Transverse colon (tissue), 4 donors: Measurements from ENCODE around the gene WBP1L.

ENCODE experiments used
- POLR2A ChIP-seq: fragments of 450-650 bp; IDR thresholded peaks from one replicate; pipeline ENCODE4 v1.6.1; 2016; ENCODE audit warnings: antibody characterized with exemption, mild to moderate bottlenecking, moderate library complexity
- POLR2AphosphoS5 ChIP-seq, 3 donors: sonication (generic); formaldehyde crosslinking; IDR thresholded peaks; one replicate each; pipeline ENCODE4 v1.6.1; 2016; ENCODE audit warnings: antibody characterized with exemption in 3 of 3
- TF ChIP-seq, protein P1 (sequence below), 5 experiments: fragments of 200-600 bp in 3 of 5; fragments of 450-650 bp in 2 of 5; sonication (generic) in 3 of 5; IDR thresholded peaks; 1 replicate in 2 of 5; 2 replicates in 3 of 5; pipeline ENCODE4 v1.5.1; 2016 to 2017; ENCODE audit warnings: antibody characterized with exemption in 5 of 5, inconsistent platforms in 3 of 5, mild to moderate bottlenecking in 2 of 5, moderate library complexity in 1 of 5

DNA sequence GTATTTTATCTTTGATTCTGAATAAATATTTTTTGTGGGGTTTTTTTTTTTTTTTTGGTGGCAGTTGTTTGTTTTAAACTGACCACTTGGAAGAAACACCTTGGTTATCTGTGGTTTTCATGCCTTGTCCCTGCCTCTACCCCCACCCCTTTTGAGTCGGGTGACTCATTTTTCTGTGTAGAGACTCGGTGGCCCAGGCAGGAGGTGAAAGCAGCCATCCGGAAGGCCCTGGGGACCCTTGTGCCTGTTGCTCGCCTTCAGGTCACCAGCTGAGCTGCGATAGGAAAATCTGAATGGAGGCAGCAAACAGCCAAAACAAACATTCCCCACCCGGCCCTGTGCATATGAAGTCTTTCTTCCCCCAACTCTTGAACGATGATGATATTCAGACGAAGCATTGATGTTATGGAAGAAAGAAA, 70.7 kb downstream of the WBP1L start:
- no peak for TF ChIP-seq POLR2A
- TF ChIP-seq, protein P1, sequence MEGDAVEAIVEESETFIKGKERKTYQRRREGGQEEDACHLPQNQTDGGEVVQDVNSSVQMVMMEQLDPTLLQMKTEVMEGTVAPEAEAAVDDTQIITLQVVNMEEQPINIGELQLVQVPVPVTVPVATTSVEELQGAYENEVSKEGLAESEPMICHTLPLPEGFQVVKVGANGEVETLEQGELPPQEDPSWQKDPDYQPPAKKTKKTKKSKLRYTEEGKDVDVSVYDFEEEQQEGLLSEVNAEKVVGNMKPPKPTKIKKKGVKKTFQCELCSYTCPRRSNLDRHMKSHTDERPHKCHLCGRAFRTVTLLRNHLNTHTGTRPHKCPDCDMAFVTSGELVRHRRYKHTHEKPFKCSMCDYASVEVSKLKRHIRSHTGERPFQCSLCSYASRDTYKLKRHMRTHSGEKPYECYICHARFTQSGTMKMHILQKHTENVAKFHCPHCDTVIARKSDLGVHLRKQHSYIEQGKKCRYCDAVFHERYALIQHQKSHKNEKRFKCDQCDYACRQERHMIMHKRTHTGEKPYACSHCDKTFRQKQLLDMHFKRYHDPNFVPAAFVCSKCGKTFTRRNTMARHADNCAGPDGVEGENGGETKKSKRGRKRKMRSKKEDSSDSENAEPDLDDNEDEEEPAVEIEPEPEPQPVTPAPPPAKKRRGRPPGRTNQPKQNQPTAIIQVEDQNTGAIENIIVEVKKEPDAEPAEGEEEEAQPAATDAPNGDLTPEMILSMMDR (IDR thresholded peaks at IDR 0.05): no peak
- no peak for TF ChIP-seq POLR2AphosphoS5 (IDR thresholded peaks at IDR 0.05)
